NT2/D1 (cell line): ENCODE data around the gene RPTOR.
"Not testable (repeated sequence)": the region's sequence is repeated elsewhere in the genome, so short reads cannot be mapped to it uniquely, and the experiment has no call there.

Source experiments
- SUZ12 ChIP-seq: IDR thresholded peaks from 2 replicates; pipeline ENCODE4 v1.6.1; 2011; ENCODE audit not compliant: insufficient read length, insufficient read depth; ENCODE audit errors: extremely low read depth
- YY1 ChIP-seq: IDR thresholded peaks from 2 replicates; pipeline ENCODE4 v1.6.1; 2011; ENCODE audit not compliant: insufficient read length, insufficient read depth
- ZNF274 ChIP-seq: IDR thresholded peaks from 2 replicates; pipeline ENCODE4 v1.6.1; 2011; ENCODE audit warnings: mild to moderate bottlenecking, low read depth, low read length

DNA sequence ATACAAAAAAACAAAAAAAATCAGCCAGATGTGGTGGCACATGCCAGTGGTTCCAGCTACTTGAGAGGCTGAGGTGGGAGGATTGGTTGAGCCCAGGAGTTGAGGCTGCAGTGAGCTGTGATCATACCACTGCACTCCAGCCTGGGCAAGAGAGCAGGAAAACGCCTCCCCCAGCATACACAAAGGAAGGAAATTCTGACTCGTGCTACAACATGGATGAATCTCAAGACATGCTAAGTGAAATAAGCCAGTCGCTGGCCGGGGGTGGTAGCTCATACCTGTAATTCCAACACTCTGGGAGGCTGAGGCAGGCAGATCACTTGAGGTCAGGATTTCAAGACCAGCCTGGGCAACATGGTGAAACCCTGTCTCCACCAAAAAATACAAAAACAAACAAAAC is 37.5 kb upstream of the RPTOR start:
- not testable (repeated sequence) for TF ChIP-seq YY1, SUZ12, ZNF274
